ENCODE measurements around the gene OR2K2.
A peak's percentile ranks its signal among the peaks of the same experiment; 100 is the strongest.

DNA sequence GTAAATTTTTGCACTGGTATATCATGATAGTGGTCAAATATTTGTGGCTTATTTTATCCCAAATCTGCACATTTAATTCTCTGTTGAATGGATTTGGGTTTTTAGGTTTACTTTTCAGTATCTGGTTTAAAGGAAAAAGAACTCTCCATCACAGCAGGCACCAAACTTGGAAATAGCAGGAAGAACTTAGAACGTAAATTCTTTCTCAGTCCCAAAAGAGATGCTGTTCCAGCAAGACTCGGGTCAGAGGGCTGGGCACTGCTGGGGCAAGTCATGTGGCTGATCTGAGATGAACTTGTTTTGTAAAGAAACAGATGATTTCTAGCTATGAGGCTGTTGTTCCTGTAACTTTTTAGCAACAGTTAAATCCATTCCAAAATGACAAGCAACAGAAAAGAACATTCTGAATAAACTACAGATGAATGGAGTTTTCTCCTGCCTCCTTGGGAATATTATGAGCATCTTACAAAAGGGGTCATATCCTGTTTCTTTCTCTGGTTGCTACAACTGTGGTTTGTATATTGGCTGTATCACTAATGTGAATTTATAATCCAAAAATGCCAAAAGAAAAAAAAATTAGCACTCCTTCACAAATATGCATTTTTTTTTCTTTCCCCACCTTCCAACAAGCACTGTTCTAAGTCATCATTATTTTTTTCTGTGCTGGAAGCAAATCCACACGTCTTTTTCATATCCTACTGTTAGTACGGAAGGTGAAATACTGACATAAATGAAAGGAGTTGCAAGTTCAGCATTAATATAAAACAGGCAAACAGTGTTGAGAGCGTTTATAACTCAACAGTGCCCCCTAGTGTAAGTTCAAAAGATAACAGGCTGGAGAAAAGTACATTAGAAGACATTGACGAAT, 31.1 kb downstream of the OR2K2 start:
- TF ChIP-seq, protein P1, sequence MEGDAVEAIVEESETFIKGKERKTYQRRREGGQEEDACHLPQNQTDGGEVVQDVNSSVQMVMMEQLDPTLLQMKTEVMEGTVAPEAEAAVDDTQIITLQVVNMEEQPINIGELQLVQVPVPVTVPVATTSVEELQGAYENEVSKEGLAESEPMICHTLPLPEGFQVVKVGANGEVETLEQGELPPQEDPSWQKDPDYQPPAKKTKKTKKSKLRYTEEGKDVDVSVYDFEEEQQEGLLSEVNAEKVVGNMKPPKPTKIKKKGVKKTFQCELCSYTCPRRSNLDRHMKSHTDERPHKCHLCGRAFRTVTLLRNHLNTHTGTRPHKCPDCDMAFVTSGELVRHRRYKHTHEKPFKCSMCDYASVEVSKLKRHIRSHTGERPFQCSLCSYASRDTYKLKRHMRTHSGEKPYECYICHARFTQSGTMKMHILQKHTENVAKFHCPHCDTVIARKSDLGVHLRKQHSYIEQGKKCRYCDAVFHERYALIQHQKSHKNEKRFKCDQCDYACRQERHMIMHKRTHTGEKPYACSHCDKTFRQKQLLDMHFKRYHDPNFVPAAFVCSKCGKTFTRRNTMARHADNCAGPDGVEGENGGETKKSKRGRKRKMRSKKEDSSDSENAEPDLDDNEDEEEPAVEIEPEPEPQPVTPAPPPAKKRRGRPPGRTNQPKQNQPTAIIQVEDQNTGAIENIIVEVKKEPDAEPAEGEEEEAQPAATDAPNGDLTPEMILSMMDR (IDR thresholded peaks at IDR 0.05), result peak; percentile 70 to 90 (median 78)
- TF ChIP-seq POLR2A (IDR thresholded peaks at IDR 0.05), result no peak
